GM23338 (cell line): Measurements from ENCODE around the gene R3HDM1. TPM values are rescaled to one million over a fixed set of nuclear protein-coding genes. Genes with fewer than 3 reads are reported as not detected.
"Not testable (repeated sequence)": the region's sequence is repeated elsewhere in the genome, so short reads cannot be mapped to it uniquely, and the experiment has no call there.

Source experiments
- ATAC-seq: fragments of 200-7000 bp; cut with Tn5 transposase; 3 replicates; pipeline ENCODE4 v1.9.1; 2020
- DNase-seq: peaks from one replicate; pipeline ENCODE4 v3.0.0-alpha.2; 2015; ENCODE audit warnings: low spot score
- H2AFZ ChIP-seq: fragments of 200-600 bp; sonication (generic); 2 replicates; pipeline ENCODE4 v1.8.0; 2016; ENCODE audit warnings: antibody characterized with exemption, mild to moderate bottlenecking, moderate library complexity
- H3F3A ChIP-seq: fragments of 200-600 bp; sonication (generic); replicated peaks from 2 replicates; pipeline ENCODE4 v1.8.0; 2017; ENCODE audit warnings: antibody characterized with exemption, mixed run types, low read depth
- H3K27ac ChIP-seq: fragments of 200-600 bp; sonication (generic); 2 replicates; pipeline ENCODE4 v1.6.1; 2016; ENCODE audit warnings: low read depth
- H3K27me3 ChIP-seq: fragments of 200-600 bp; sonication (generic); 2 replicates; pipeline ENCODE4 v1.8.0; 2016; ENCODE audit warnings: mild to moderate bottlenecking, mixed run types, moderate library complexity; ENCODE audit not compliant: insufficient read depth
- H3K36me3 ChIP-seq: fragments of 200-600 bp; sonication (generic); 2 replicates; pipeline ENCODE4 v1.8.0; 2016; ENCODE audit warnings: mild to moderate bottlenecking; ENCODE audit not compliant: insufficient read depth
- H3K4me1 ChIP-seq: fragments of 200-600 bp; sonication (generic); 2 replicates; pipeline ENCODE4 v1.8.0; 2016; ENCODE audit warnings: mild to moderate bottlenecking, moderate library complexity; ENCODE audit not compliant: insufficient read depth
- H3K4me2 ChIP-seq: fragments of 200-600 bp; sonication (generic); 2 replicates; pipeline ENCODE4 v1.7.1; 2017; ENCODE audit warnings: mixed run types
- H3K4me3 ChIP-seq: fragments of 200-600 bp; sonication (generic); 2 replicates; pipeline ENCODE4 v1.6.1; 2016; ENCODE audit warnings: mixed run types
- H3K79me2 ChIP-seq: fragments of 200-600 bp; sonication (generic); replicated peaks from 2 replicates; pipeline ENCODE4 v1.8.0; 2017; ENCODE audit warnings: mild to moderate bottlenecking; ENCODE audit not compliant: insufficient read depth
- H3K9me2 ChIP-seq: fragments of 200-600 bp; sonication (generic); 2 replicates; pipeline ENCODE4 v1.8.0; 2017; ENCODE audit not compliant: insufficient read depth
- H4K20me1 ChIP-seq: fragments of 200-600 bp; sonication (generic); replicated peaks from 2 replicates; pipeline ENCODE4 v1.8.0; 2017; ENCODE audit warnings: mild to moderate bottlenecking; ENCODE audit not compliant: insufficient read depth
- H3K27ac Mint-ChIP-seq: 2 replicates; pipeline ENCODE4 v1.8.0; 2020; ENCODE audit warnings: inconsistent platforms, mild to moderate bottlenecking, moderate library complexity, mixed read lengths
- H3K27me3 Mint-ChIP-seq: 3 replicates; pipeline ENCODE4 v1.8.0; 2022; ENCODE audit warnings: low read depth, mild to moderate bottlenecking, moderate library complexity, mixed read lengths, inconsistent platforms; ENCODE audit not compliant: insufficient read depth, poor library complexity
- H3K36me3 Mint-ChIP-seq: 3 replicates; pipeline ENCODE4 v1.8.0; 2021; ENCODE audit warnings: low read depth, mild to moderate bottlenecking, inconsistent platforms, moderate library complexity, mixed read lengths
- H3K4me1 Mint-ChIP-seq: 3 replicates; pipeline ENCODE4 v1.8.0; 2020; ENCODE audit warnings: mild to moderate bottlenecking, inconsistent platforms, mixed read lengths
- H3K4me3 Mint-ChIP-seq: 3 replicates; pipeline ENCODE4 v1.8.0; 2021; ENCODE audit warnings: moderate library complexity, mild to moderate bottlenecking, inconsistent platforms, mixed read lengths
- H3K9me3 Mint-ChIP-seq: 3 replicates; pipeline ENCODE4 v1.8.0; 2020; ENCODE audit warnings: moderate library complexity, mild to moderate bottlenecking, inconsistent platforms, mixed read lengths
- CREB1 ChIP-seq: fragments of 250-450 bp; sonication (Bioruptor Pico); IDR thresholded peaks from 2 replicates; pipeline ENCODE4 v1.5.0; 2020; ENCODE audit warnings: low read depth, mild to moderate bottlenecking, moderate library complexity
- EZH2phosphoT487 ChIP-seq: fragments of 200-600 bp; sonication (generic); IDR thresholded peaks from one replicate; pipeline ENCODE4 v1.8.1; 2018; ENCODE audit warnings: antibody characterized with exemption; ENCODE audit not compliant: unreplicated experiment
- JUNB ChIP-seq: IDR thresholded peaks from one replicate; pipeline ENCODE4 v1.6.1; 2016; ENCODE audit warnings: antibody characterized with exemption; ENCODE audit not compliant: unreplicated experiment
- NANOG ChIP-seq: IDR thresholded peaks from 2 replicates; pipeline ENCODE4 v1.6.1; 2016; ENCODE audit warnings: antibody characterized with exemption, borderline replicate concordance
- POLR2AphosphoS5 ChIP-seq: IDR thresholded peaks from 2 replicates; pipeline ENCODE4 v1.6.1; 2016; ENCODE audit warnings: antibody characterized with exemption, low read depth
- ZNF114 ChIP-seq: fragments of 250-450 bp; sonication (Bioruptor Pico); IDR thresholded peaks from 2 replicates; pipeline ENCODE4 v1.5.0; 2020; ENCODE audit warnings: mild to moderate bottlenecking, moderate library complexity
- polyA plus RNA-seq: library from polyadenylated mRNA; unstranded; fragments of >200 nt; fragmentation: Nextera tagmentation; extraction: Ambion mirVana; gene quantifications from 2 replicates; pipeline ENCODE4 v1.2.1, GENCODE V29; 2016
- total RNA-seq: library from RNA; depleted of rRNA; stranded (reverse); fragments of >200 nt; shearing (Covaris generic); gene quantifications from 2 replicates; pipeline ENCODE4 v1.2.3, GENCODE V29; 2014
- TF ChIP-seq, protein P1 (sequence below), 2 experiments: fragments of 200-600 bp in 1 of 2; sonication (generic) in 1 of 2; conservative IDR thresholded peaks; 2 replicates each; pipeline versions ENCODE4 v1.5.1 to v1.6.1; 2016 to 2017; ENCODE audit warnings: antibody characterized with exemption in 2 of 2, low read depth in 2 of 2, mild to moderate bottlenecking in 2 of 2, moderate library complexity in 1 of 2
- TF ChIP-seq, protein P2 (sequence below): fragments of 250-450 bp; sonication (Bioruptor Pico); IDR thresholded peaks from 2 replicates; pipeline ENCODE4 v1.5.0; 2020; ENCODE audit warnings: mild to moderate bottlenecking, moderate library complexity
- TF ChIP-seq, protein P3 (sequence below): IDR thresholded peaks from 2 replicates; pipeline ENCODE4 v1.6.1; 2016; ENCODE audit warnings: antibody characterized with exemption

Gene R3HDM1
- total and polyA plus RNA-seq, 2 experiments from 2014 or later: 63.1 to 88.8 TPM

DNA sequence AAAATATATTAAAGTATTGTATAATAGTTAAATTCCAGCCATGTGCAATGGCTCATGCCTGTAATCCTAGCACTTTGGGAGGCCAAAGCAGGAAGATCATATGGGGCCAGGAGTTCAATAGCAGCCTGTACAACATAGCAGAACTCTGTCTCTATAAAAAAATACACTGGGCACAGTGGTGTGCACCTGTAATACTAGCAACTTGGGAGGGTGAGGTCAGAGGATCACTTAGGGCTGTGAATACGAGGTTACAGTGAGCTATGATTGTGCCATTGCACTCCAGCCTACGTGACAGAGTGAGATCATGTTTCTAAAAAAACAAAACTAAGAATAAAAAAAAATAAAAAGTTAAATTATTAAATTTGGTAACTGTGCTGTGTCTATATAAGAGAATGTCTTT, 36.4 kb upstream of the R3HDM1 start:
- no peaks in the 10 kb centered on the region for H3K4me1 ChIP-seq
- DNase-seq (no peak), ATAC-seq (no peak)
- TF ChIP-seq EZH2phosphoT487: no peak
- TF ChIP-seq JUNB: no peak
- no peak for TF ChIP-seq CREB1 (CRISPR knock-in tag)
- no peak for TF ChIP-seq ZNF114 (CRISPR knock-in tag)
- H3K27ac Mint-ChIP-seq: no peak overlapping the region
- H2AFZ ChIP-seq: no peak overlapping the region
- H3K4me1 Mint-ChIP-seq: no peaks in the 10 kb centered on the region; the same call in 2 of the 3 replicates
- H3K36me3 Mint-ChIP-seq: peaks cover 36% of the 10 kb centered on the region
- peaks cover 19% of the 10 kb centered on the region for H3K36me3 ChIP-seq
- no peaks in the 10 kb centered on the region for H3K27me3 ChIP-seq
- no peaks in the 10 kb centered on the region for H3K9me2 ChIP-seq
- no peaks in the 10 kb centered on the region for H3K79me2 ChIP-seq
- no peak overlapping the region for H3K4me3 ChIP-seq
- no peaks in the 10 kb centered on the region for H4K20me1 ChIP-seq
- H3K27ac ChIP-seq: no peak overlapping the region
- no peak overlapping the region for H3K4me3 Mint-ChIP-seq
- H3K9me3 Mint-ChIP-seq: peaks cover 23% of the 10 kb centered on the region
- H3K27me3 Mint-ChIP-seq: no peaks in the 10 kb centered on the region
- H3F3A ChIP-seq: no peaks in the 10 kb centered on the region
- H3K4me2 ChIP-seq: no peak overlapping the region

DNA sequence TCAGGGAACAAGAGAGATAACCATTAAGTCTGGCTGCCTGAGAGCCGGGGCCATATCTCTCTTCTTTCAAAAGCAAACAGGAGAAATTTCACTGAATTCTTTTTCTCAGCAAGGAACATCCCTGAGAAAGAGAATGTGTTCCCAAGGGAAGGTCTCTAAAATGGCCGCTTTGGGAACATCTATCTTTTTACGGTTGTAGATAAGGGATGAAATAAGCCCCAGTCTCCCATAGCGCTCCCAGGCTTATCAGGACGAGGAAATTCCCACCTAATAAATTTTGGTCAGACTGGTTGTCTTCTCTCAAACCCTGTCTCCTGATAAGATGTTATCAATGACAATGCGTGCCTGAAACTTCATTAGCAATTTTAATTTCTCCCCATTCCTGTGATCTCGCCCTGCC, 32.7 kb upstream of the R3HDM1 start:
- Mint-ChIP-seq H3K36me3 (peaks cover 63% of the 10 kb centered on the region), H3K9me3 (peaks cover 29% of the 10 kb centered on the region)
- ATAC-seq, H3K4me3 Mint-ChIP-seq, H3K9me2 ChIP-seq, H4K20me1 ChIP-seq, H3K27ac Mint-ChIP-seq, H3F3A ChIP-seq, H3K27me3 ChIP-seq, H2AFZ ChIP-seq, H3K4me2 ChIP-seq, H3K27ac ChIP-seq, H3K27me3 Mint-ChIP-seq, H3K4me1 Mint-ChIP-seq, H3K79me2 ChIP-seq, H3K4me3 ChIP-seq, H3K4me1 ChIP-seq: not testable (repeated sequence)
- DNase-seq: peak; percentile 16
- peaks cover 19% of the 10 kb centered on the region for H3K36me3 ChIP-seq

DNA sequence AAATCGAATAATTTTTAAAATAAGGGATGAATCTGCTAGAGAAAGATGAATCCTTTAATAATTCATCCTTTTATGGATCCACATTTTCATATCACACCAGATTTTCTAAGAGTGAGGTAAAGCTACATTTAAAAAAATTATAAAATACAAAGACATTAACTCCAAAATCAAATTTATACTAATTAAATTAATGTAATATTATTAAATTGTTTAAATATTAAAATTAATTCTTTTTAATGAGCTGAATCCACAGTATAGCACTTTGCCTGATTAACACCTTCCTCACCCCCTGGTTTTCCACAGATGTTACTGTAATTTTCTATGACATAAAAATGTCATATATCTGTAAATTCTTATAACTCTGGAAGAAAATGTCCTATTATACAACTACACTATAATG, 26.5 kb upstream of the R3HDM1 start:
- H3K36me3 Mint-ChIP-seq: peaks cover 40% of the 10 kb centered on the region
- Histone ChIP-seq H4K20me1 (no peaks in the 10 kb centered on the region), H3F3A (no peaks in the 10 kb centered on the region), H3K27ac (no peak overlapping the region), H2AFZ (no peak overlapping the region), H3K4me1 (no peaks in the 10 kb centered on the region), H3K79me2 (no peaks in the 10 kb centered on the region; the same call in 1 of the 2 replicates), H3K9me2 (no peaks in the 10 kb centered on the region), H3K4me3 (no peak overlapping the region), H3K4me2 (no peak overlapping the region), H3K27me3 (no peaks in the 10 kb centered on the region), H3K36me3 (peaks cover under 1% of the 10 kb centered on the region; the same call in 1 of the 2 replicates)
- no peak overlapping the region for H3K27ac Mint-ChIP-seq
- ATAC-seq: no peak
- H3K27me3 Mint-ChIP-seq: peaks cover 2% of the 10 kb centered on the region
- H3K4me3 Mint-ChIP-seq: no peak overlapping the region
- no peaks in the 10 kb centered on the region for H3K4me1 Mint-ChIP-seq
- peaks cover 7% of the 10 kb centered on the region for H3K9me3 Mint-ChIP-seq
- no peak for DNase-seq
- TF ChIP-seq POLR2AphosphoS5 (no peak), ZNF114 (CRISPR knock-in tag) (no peak), JUNB (no peak), NANOG (no peak)
- TF ChIP-seq, protein P1, sequence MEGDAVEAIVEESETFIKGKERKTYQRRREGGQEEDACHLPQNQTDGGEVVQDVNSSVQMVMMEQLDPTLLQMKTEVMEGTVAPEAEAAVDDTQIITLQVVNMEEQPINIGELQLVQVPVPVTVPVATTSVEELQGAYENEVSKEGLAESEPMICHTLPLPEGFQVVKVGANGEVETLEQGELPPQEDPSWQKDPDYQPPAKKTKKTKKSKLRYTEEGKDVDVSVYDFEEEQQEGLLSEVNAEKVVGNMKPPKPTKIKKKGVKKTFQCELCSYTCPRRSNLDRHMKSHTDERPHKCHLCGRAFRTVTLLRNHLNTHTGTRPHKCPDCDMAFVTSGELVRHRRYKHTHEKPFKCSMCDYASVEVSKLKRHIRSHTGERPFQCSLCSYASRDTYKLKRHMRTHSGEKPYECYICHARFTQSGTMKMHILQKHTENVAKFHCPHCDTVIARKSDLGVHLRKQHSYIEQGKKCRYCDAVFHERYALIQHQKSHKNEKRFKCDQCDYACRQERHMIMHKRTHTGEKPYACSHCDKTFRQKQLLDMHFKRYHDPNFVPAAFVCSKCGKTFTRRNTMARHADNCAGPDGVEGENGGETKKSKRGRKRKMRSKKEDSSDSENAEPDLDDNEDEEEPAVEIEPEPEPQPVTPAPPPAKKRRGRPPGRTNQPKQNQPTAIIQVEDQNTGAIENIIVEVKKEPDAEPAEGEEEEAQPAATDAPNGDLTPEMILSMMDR (conservative IDR thresholded peaks at IDR 0.05; ENCODE audit: low read depth in 2 of 2): no peak
- TF ChIP-seq, protein P2, sequence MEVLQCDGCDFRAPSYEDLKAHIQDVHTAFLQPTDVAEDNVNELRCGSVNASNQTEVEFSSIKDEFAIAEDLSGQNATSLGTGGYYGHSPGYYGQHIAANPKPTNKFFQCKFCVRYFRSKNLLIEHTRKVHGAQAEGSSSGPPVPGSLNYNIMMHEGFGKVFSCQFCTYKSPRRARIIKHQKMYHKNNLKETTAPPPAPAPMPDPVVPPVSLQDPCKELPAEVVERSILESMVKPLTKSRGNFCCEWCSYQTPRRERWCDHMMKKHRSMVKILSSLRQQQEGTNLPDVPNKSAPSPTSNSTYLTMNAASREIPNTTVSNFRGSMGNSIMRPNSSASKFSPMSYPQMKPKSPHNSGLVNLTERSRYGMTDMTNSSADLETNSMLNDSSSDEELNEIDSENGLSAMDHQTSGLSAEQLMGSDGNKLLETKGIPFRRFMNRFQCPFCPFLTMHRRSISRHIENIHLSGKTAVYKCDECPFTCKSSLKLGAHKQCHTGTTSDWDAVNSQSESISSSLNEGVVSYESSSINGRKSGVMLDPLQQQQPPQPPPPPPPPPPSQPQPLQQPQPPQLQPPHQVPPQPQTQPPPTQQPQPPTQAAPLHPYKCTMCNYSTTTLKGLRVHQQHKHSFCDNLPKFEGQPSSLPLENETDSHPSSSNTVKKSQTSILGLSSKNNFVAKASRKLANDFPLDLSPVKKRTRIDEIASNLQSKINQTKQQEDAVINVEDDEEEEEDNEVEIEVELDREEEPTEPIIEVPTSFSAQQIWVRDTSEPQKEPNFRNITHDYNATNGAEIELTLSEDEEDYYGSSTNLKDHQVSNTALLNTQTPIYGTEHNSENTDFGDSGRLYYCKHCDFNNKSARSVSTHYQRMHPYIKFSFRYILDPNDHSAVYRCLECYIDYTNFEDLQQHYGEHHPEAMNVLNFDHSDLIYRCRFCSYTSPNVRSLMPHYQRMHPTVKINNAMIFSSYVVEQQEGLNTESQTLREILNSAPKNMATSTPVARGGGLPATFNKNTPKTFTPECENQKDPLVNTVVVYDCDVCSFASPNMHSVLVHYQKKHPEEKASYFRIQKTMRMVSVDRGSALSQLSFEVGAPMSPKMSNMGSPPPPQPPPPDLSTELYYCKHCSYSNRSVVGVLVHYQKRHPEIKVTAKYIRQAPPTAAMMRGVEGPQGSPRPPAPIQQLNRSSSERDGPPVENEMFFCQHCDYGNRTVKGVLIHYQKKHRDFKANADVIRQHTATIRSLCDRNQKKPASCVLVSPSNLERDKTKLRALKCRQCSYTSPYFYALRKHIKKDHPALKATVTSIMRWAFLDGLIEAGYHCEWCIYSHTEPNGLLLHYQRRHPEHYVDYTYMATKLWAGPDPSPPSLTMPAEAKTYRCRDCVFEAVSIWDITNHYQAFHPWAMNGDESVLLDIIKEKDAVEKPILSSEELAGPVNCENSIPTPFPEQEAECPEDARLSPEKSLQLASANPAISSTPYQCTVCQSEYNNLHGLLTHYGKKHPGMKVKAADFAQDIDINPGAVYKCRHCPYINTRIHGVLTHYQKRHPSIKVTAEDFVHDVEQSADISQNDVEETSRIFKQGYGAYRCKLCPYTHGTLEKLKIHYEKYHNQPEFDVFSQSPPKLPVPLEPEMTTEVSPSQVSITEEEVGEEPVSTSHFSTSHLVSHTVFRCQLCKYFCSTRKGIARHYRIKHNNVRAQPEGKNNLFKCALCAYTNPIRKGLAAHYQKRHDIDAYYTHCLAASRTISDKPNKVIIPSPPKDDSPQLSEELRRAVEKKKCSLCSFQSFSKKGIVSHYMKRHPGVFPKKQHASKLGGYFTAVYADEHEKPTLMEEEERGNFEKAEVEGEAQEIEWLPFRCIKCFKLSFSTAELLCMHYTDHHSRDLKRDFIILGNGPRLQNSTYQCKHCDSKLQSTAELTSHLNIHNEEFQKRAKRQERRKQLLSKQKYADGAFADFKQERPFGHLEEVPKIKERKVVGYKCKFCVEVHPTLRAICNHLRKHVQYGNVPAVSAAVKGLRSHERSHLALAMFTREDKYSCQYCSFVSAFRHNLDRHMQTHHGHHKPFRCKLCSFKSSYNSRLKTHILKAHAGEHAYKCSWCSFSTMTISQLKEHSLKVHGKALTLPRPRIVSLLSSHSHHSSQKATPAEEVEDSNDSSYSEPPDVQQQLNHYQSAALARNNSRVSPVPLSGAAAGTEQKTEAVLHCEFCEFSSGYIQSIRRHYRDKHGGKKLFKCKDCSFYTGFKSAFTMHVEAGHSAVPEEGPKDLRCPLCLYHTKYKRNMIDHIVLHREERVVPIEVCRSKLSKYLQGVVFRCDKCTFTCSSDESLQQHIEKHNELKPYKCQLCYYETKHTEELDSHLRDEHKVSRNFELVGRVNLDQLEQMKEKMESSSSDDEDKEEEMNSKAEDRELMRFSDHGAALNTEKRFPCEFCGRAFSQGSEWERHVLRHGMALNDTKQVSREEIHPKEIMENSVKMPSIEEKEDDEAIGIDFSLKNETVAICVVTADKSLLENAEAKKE: no peak
- TF ChIP-seq, protein P3, sequence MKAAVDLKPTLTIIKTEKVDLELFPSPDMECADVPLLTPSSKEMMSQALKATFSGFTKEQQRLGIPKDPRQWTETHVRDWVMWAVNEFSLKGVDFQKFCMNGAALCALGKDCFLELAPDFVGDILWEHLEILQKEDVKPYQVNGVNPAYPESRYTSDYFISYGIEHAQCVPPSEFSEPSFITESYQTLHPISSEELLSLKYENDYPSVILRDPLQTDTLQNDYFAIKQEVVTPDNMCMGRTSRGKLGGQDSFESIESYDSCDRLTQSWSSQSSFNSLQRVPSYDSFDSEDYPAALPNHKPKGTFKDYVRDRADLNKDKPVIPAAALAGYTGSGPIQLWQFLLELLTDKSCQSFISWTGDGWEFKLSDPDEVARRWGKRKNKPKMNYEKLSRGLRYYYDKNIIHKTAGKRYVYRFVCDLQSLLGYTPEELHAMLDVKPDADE: no peak
